ENCODE results near the gene DHRS1.
"Not testable (repeated sequence)": the region's sequence is repeated elsewhere in the genome, so short reads cannot be mapped to it uniquely, and the experiment has no call there.

The DHRS1 gene

DNA sequence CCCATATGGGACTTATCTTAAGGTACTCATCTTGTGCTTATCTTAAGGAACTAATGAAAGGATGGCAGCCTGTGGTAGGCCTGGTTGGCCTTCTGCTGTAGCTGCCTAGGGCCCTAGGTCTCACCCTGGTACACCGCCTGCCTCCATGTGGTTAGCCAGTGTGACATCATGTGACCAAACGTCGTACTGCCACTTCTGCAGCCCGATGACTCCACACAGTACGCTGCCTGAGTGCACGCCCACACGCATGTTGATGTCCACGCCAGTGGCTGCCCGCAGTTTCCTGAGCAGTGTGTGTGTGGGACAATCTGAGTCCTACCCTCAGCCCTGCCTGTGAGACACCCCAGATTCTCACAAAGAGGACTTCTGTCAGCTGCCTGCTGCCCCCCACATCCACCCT lies 30.2 kb upstream of the DHRS1 start:
- peaks cover 9% of the 10 kb centered on the region for H3K27me3 ChIP-seq (ENCODE audit: insufficient read depth, low read length, poor library complexity)
- ATAC-seq (ENCODE audit: insufficient read depth, low read depth) (no peak), DNase-seq (no peak)

DNA sequence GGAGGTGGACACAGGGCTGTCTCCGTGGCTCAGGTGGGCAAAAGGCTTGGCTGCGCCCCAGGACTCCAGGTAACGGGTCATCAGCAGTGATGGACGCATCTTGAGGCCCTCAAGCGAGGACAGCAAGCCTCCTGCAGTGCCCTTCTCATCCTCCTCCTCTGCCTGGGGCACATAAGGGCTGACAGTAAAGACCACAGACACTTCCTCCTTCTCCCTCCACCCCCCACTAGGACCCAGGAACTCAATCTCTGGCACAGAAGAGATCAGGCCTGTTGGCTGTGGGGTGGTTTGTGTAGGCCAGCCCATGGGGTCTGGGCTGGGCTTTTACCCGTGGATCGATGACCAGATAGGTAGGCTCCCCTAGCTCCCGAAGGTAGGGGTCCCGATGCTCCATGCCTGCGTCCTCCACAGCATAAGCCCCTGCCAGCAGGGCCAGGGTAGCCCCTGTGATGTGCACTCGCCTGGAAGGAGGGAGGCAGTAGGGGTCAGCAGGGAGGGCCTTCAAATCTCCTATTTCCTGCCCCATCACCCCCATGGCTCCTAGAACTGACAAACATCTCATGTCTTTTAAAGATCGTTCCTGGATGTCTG lies 29.6 kb upstream of the DHRS1 start:
- no peak for ATAC-seq (ENCODE audit: insufficient read depth, low read depth)
- no peak for DNase-seq
- H3K27me3 ChIP-seq (ENCODE audit: insufficient read depth, low read length, poor library complexity): peaks cover 9% of the 10 kb centered on the region
- no peak overlapping the region for H2AFZ ChIP-seq (ENCODE audit: low read depth, low read length)
- H3K9ac ChIP-seq (ENCODE audit: low read depth, low read length): no peak overlapping the region
- peaks cover 20% of the 10 kb centered on the region for H4K20me1 ChIP-seq (ENCODE audit: insufficient read depth, low read length)
- H3K4me1 ChIP-seq (ENCODE audit: insufficient read depth, low read length): peaks cover 25% of the 10 kb centered on the region
- H3K9me3 ChIP-seq (ENCODE audit: insufficient read depth, low read length, severe bottlenecking): no peaks in the 10 kb centered on the region
- H3K79me2 ChIP-seq (ENCODE audit: insufficient read depth, low read length): no peaks in the 10 kb centered on the region
- H3K4me3 ChIP-seq (ENCODE audit: low read depth in 1 of 2, low read length in 2 of 2): no peak overlapping the region
- TF ChIP-seq EZH2 (IDR thresholded peaks at IDR 0.05; ENCODE audit: borderline replicate concordance, low read depth, low read length, severe bottlenecking): no peak
- TF ChIP-seq, protein P1, sequence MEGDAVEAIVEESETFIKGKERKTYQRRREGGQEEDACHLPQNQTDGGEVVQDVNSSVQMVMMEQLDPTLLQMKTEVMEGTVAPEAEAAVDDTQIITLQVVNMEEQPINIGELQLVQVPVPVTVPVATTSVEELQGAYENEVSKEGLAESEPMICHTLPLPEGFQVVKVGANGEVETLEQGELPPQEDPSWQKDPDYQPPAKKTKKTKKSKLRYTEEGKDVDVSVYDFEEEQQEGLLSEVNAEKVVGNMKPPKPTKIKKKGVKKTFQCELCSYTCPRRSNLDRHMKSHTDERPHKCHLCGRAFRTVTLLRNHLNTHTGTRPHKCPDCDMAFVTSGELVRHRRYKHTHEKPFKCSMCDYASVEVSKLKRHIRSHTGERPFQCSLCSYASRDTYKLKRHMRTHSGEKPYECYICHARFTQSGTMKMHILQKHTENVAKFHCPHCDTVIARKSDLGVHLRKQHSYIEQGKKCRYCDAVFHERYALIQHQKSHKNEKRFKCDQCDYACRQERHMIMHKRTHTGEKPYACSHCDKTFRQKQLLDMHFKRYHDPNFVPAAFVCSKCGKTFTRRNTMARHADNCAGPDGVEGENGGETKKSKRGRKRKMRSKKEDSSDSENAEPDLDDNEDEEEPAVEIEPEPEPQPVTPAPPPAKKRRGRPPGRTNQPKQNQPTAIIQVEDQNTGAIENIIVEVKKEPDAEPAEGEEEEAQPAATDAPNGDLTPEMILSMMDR (IDR thresholded peaks at IDR 0.05; ENCODE audit: borderline replicate concordance, extremely low read depth, low read length, poor library complexity, severe bottlenecking): no peak
- H3K4me2 ChIP-seq (ENCODE audit: insufficient read depth, low read length): no peak overlapping the region
- H3K27ac ChIP-seq (ENCODE audit: low read length): no peak overlapping the region
- H3K36me3 ChIP-seq (ENCODE audit: insufficient read depth, low read length): no peaks in the 10 kb centered on the region

More for the DNA sequence above, 30.2 kb upstream of the DHRS1 start:
- Histone ChIP-seq H3K27ac (ENCODE audit: low read length) (no peak overlapping the region), H3K4me2 (ENCODE audit: insufficient read depth, low read length) (no peak overlapping the region), H3K9ac (ENCODE audit: low read depth, low read length) (no peak overlapping the region), H3K4me1 (ENCODE audit: insufficient read depth, low read length) (peaks cover 25% of the 10 kb centered on the region), H3K9me3 (ENCODE audit: insufficient read depth, low read length, severe bottlenecking) (no peaks in the 10 kb centered on the region), H2AFZ (ENCODE audit: low read depth, low read length) (no peak overlapping the region), H4K20me1 (ENCODE audit: insufficient read depth, low read length) (peaks cover 20% of the 10 kb centered on the region), H3K4me3 (ENCODE audit: low read depth in 1 of 2, low read length in 2 of 2) (no peak overlapping the region), H3K79me2 (ENCODE audit: insufficient read depth, low read length) (no peaks in the 10 kb centered on the region), H3K36me3 (ENCODE audit: insufficient read depth, low read length) (no peaks in the 10 kb centered on the region)
- TF ChIP-seq, protein P1 (IDR thresholded peaks at IDR 0.05; ENCODE audit: borderline replicate concordance, extremely low read depth, low read length, poor library complexity, severe bottlenecking): no peak
- TF ChIP-seq EZH2 (IDR thresholded peaks at IDR 0.05; ENCODE audit: borderline replicate concordance, low read depth, low read length, severe bottlenecking): no peak

DNA sequence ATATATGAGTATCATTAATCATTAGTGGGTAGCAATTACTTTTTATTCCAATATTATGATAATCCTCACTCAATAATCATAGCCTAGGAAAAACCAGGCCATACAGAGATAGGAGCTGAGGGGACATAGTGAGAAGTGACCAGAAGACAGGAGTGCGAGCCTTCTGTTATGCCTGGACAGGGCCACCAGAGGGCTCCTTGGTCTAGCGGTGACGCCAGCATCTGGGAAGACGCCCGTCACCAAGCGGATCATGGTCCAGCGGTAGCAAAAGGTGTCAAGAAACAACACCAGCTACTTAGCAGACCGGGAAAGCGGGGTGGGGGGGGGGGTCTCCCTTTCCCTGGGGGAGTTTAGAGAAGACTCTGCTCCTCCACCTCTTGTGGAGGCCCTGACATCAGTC lies 28.3 kb upstream of the DHRS1 start:
- Histone ChIP-seq H3K4me1 (ENCODE audit: insufficient read depth, low read length) (peaks cover 15% of the 10 kb centered on the region), H4K20me1 (ENCODE audit: insufficient read depth, low read length) (peaks cover 18% of the 10 kb centered on the region)
- not testable (repeated sequence) for H3K27ac ChIP-seq (ENCODE audit: low read length); H3K27me3 ChIP-seq (ENCODE audit: insufficient read depth, low read length, poor library complexity); H3K9me3 ChIP-seq (ENCODE audit: insufficient read depth, low read length, severe bottlenecking); H3K36me3 ChIP-seq (ENCODE audit: insufficient read depth, low read length); H3K9ac ChIP-seq (ENCODE audit: low read depth, low read length); H3K79me2 ChIP-seq (ENCODE audit: insufficient read depth, low read length); H2AFZ ChIP-seq (ENCODE audit: low read depth, low read length); H3K4me3 ChIP-seq (ENCODE audit: low read depth in 1 of 2, low read length in 2 of 2); H3K4me2 ChIP-seq (ENCODE audit: insufficient read depth, low read length); ATAC-seq (ENCODE audit: insufficient read depth, low read depth)
- TF ChIP-seq, protein P1 (IDR thresholded peaks at IDR 0.05; ENCODE audit: borderline replicate concordance, extremely low read depth, low read length, poor library complexity, severe bottlenecking): peak; percentile 21
- DNase-seq: peak; percentile 28
